ENCODE results near the gene ST3GAL3. TPM values are rescaled to one million over a fixed set of nuclear protein-coding genes. Genes with fewer than 3 reads are reported as not detected.

ST3GAL3 gene
- total and polyA plus RNA-seq, 2 experiments from 2014 or later = 6.2 to 6.3 TPM

DNA sequence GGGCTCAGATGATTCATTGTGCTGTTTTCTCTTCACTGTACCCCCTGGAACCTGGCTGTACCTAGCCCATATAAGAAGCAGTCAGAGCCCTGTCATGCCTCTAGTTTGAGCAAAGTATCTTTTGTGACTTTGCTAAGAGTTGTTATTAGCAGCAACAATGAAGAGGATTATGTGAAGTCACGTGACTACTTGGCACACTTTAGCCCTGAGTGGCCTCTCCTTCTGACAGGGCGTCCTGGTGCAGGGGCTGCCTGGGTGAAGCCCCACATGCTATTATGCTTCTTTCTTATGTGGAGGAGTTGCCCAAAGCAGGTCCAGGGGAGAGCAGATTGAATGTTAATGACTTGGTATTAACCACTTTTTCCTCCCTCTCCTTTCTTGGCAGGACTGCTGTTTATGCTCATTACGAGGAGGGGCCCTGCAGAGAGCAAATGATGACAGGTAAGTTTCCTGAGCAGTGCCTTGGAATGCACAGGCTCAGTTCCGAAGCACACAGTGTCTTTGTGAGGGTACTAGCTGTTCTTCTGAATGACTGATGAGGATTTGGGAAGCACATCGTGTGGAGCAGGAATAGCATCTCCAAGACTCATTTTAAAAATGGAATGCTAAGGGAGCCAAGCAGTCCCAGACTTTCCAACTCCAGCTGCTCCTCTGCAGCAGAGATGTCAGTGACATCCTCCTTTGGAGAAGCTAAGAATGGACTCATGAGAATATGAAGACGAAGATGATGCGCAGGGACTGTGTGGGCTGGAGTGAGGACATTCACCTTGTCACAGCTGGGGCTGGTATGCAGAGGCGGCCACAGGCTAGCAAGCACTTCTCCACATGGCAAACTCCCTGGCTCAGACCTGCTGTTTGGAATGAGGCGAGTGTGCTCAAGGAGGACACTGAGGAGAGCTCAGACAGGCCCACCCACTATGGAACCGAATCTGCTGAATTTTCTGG is 15.2 kb upstream of the ST3GAL3 start:
- no peaks in the 10 kb centered on the region for H4K20me1 ChIP-seq (ENCODE audit: insufficient read depth, poor library complexity, severe bottlenecking)
- DNase-seq (ENCODE audit: low spot score) = no peak
- 96% methylated on average over 10 of the region's 10 CpGs for WGBS (ENCODE audit: low lambda C conversion rate, missing lambda C conversion rate)
- H3K4me3 ChIP-seq = no peak overlapping the region
- H3K27me3 ChIP-seq = no peaks in the 10 kb centered on the region
- H2AFZ ChIP-seq = no peak overlapping the region
- TF ChIP-seq EZH2phosphoT487 (IDR thresholded peaks at IDR 0.05; ENCODE audit: low read depth, severe bottlenecking, unreplicated experiment) = no peak
- TF ChIP-seq CTCF (IDR thresholded peaks at IDR 0.05; ENCODE audit: poor library complexity) = no peak
- no peak for TF ChIP-seq EZH2 (IDR thresholded peaks at IDR 0.05; ENCODE audit: borderline replicate concordance)
- no peaks in the 10 kb centered on the region for H3K9me3 ChIP-seq (ENCODE audit: low read depth)
- no peaks in the 10 kb centered on the region for H3K9me2 ChIP-seq (replicated peaks; ENCODE audit: insufficient read depth)
- H3K4me2 ChIP-seq = no peak overlapping the region
- no peaks in the 10 kb centered on the region for H3K36me3 ChIP-seq (replicated peaks; ENCODE audit: insufficient read depth, low read depth)
- H3K79me2 ChIP-seq = no peaks in the 10 kb centered on the region
- no peaks in the 10 kb centered on the region for H3K4me1 ChIP-seq (ENCODE audit: insufficient read depth)
- no peak overlapping the region for H3K27ac ChIP-seq

- no peaks in the 10 kb centered on the region for H3K9me2 ChIP-seq (replicated peaks; ENCODE audit: insufficient read depth)
- WGBS (ENCODE audit: low lambda C conversion rate, missing lambda C conversion rate) = 93% methylated on average over 6 of the region's 6 CpGs
- TF ChIP-seq EZH2 (IDR thresholded peaks at IDR 0.05; ENCODE audit: borderline replicate concordance) = no peak
- H4K20me1 ChIP-seq (ENCODE audit: insufficient read depth, poor library complexity, severe bottlenecking) = no peaks in the 10 kb centered on the region
- H3K36me3 ChIP-seq (replicated peaks; ENCODE audit: insufficient read depth, low read depth) = no peaks in the 10 kb centered on the region
- H3K4me3 ChIP-seq = no peak overlapping the region
- H3K4me1 ChIP-seq (ENCODE audit: insufficient read depth) = no peaks in the 10 kb centered on the region
- DNase-seq (ENCODE audit: low spot score) = no peak
- H3K4me2 ChIP-seq = no peak overlapping the region
- no peak overlapping the region for H2AFZ ChIP-seq
- H3K27me3 ChIP-seq = no peaks in the 10 kb centered on the region
- no peaks in the 10 kb centered on the region for H3K79me2 ChIP-seq
- no peaks in the 10 kb centered on the region for H3K9me3 ChIP-seq (ENCODE audit: low read depth)
- no peak overlapping the region for H3K27ac ChIP-seq
These were observed 14.0 kb upstream of the ST3GAL3 start for GRCh38 chr1:43693371-43693770.

GRCh38 chr1:43699281-43699680 is 8.1 kb upstream of the ST3GAL3 start:
- WGBS (ENCODE audit: low lambda C conversion rate, missing lambda C conversion rate) = 94% methylated on average over 5 of the region's 5 CpGs
- no peak overlapping the region for H2AFZ ChIP-seq
- H3K4me3 ChIP-seq = no peak overlapping the region
- no peaks in the 10 kb centered on the region for H3K4me1 ChIP-seq (ENCODE audit: insufficient read depth)
- H3K36me3 ChIP-seq (replicated peaks; ENCODE audit: insufficient read depth, low read depth) = no peaks in the 10 kb centered on the region
- no peak for DNase-seq (ENCODE audit: low spot score)
- no peak overlapping the region for H3K4me2 ChIP-seq
- no peaks in the 10 kb centered on the region for H3K9me3 ChIP-seq (ENCODE audit: low read depth)
- TF ChIP-seq EZH2phosphoT487 (IDR thresholded peaks at IDR 0.05; ENCODE audit: low read depth, severe bottlenecking, unreplicated experiment) (no peak), EZH2 (IDR thresholded peaks at IDR 0.05; ENCODE audit: borderline replicate concordance) (no peak), CTCF (IDR thresholded peaks at IDR 0.05; ENCODE audit: poor library complexity) (no peak)
- H3K79me2 ChIP-seq = no peaks in the 10 kb centered on the region
- H3K27ac ChIP-seq = no peak overlapping the region
- no peaks in the 10 kb centered on the region for H3K27me3 ChIP-seq
- no peaks in the 10 kb centered on the region for H4K20me1 ChIP-seq (ENCODE audit: insufficient read depth, poor library complexity, severe bottlenecking)
- no peaks in the 10 kb centered on the region for H3K9me2 ChIP-seq (replicated peaks; ENCODE audit: insufficient read depth)

DNA sequence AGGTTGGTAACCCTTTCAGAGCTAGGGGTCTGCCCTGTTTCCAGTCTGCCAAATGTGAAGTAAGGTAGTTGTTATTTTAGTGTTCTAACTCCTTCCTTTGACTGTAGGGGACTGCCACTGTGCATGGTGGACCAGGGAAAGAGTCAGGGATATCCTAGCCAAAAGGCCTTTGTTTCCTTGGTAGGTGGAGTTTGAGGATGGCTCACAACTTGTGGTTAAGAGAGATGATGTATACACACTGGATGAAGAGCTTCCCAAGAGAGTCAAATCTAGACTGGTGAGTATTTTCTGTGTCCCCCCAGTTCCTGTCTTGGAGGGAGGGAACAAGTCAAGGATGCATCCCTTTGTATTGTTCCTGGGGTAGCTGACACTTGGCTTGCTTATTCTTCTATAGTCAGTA is 3.5 kb upstream of the ST3GAL3 start:
- no peaks in the 10 kb centered on the region for H3K36me3 ChIP-seq (replicated peaks; ENCODE audit: insufficient read depth, low read depth)

More for the DNA sequence above, 3.5 kb upstream of the ST3GAL3 start:
- H3K4me1 ChIP-seq (ENCODE audit: insufficient read depth) = peaks cover 3% of the 10 kb centered on the region
- no peak overlapping the region for H2AFZ ChIP-seq
- no peak overlapping the region for H3K27ac ChIP-seq
- no peaks in the 10 kb centered on the region for H3K27me3 ChIP-seq
- H4K20me1 ChIP-seq (ENCODE audit: insufficient read depth, poor library complexity, severe bottlenecking) = peaks cover 3% of the 10 kb centered on the region
- no peaks in the 10 kb centered on the region for H3K9me2 ChIP-seq (replicated peaks; ENCODE audit: insufficient read depth)
- H3K9me3 ChIP-seq (ENCODE audit: low read depth) = no peaks in the 10 kb centered on the region
- no peak for DNase-seq (ENCODE audit: low spot score)
- no peak for TF ChIP-seq EZH2 (IDR thresholded peaks at IDR 0.05; ENCODE audit: borderline replicate concordance)
- TF ChIP-seq EZH2phosphoT487 (IDR thresholded peaks at IDR 0.05; ENCODE audit: low read depth, severe bottlenecking, unreplicated experiment) = no peak
- peaks cover 3% of the 10 kb centered on the region for H3K79me2 ChIP-seq
- no peak overlapping the region for H3K4me2 ChIP-seq
- no peak overlapping the region for H3K4me3 ChIP-seq

Measured in hepatocyte (in vitro differentiated cells).